DMS153 treated with DMSO at 0.1 percent for 48 hours (cell line): ENCODE results near the gene CD96.
"Not testable (repeated sequence)": the region's sequence is repeated elsewhere in the genome, so short reads cannot be mapped to it uniquely, and the experiment has no call there.

Experiments
- DNase-seq: peaks from one replicate; lab custom pipeline; 2025; ENCODE audit not compliant: unreplicated experiment; lab: John Stamatoyannopoulos, UW

The CD96 gene

DNA sequence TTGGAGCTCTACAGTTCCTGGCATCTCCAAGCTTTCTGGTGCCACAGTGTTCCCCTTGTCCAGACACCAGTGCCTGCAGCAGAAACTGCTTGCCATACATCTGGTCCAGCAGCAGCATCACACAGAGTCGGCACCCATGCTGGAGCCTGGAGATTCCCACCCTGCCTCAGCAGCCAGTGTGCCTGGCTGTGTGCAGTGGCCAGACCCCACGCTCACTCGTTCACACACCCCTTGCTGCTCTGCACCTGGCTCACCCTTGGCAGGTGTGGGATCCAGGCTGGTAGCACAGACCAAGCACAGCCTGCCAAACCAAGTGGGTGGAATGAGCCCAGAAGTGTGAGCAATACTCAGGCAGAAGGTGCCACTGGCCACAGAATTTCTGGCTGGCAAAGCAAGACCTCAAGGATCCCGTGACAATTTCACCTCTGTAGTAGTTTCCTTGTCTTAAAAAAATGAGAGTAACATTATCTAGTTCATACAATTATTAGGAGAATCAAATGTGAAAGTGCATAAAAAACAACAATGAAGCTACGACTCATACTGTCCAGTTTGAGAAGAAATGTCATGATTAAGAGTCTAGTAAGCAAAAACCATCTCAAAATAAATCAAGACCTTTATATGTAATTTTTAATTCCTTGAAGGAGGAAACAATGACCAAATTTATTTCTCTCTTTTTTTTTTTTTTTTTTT lies 76.1 kb downstream of the CD96 start:
- DNase-seq: no peak

- no peak for DNase-seq
Measured at GRCh38 chr3:111618945-111619344, 76.9 kb downstream of the CD96 start.

DNA sequence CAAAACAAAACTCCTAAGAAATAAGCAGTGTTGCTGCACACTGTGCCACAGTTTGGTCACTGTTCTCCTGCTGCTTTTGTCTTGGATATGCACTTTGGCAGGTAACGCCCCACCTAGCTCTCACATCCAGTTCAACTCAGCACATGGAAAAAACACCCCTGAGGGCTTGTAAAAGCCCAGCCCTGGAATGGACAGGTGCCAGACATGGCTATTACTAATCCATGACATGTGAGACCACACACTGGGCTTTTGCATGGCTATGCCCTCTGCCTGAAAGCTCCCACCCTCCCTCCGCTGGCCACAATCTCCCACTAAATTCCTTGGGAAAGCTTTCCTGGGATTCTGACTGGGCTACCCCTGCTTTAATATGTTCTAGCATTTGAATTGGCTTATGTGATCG lies 77.8 kb downstream of the CD96 start:
- DNase-seq: no peak

DNA sequence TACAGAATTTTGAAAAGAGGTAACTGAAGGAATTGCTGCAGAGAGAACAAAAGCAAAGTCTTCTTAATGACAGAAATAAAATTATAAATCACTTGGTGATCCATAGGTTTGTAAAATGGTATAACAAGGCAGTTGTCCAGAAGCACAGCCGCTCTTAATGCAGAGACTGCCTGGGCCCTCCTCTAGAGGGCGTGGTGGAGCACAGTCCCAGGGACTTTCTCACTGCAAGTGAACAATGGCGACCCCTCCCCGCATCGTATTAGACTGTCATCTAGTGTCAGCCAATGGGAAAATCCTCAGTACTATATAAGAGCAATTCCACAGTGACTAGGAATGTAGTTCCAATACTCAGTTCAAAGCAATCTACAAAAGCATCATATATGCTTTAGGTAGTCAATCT lies 79.5 kb downstream of the CD96 start:
- no peak for DNase-seq

DNA sequence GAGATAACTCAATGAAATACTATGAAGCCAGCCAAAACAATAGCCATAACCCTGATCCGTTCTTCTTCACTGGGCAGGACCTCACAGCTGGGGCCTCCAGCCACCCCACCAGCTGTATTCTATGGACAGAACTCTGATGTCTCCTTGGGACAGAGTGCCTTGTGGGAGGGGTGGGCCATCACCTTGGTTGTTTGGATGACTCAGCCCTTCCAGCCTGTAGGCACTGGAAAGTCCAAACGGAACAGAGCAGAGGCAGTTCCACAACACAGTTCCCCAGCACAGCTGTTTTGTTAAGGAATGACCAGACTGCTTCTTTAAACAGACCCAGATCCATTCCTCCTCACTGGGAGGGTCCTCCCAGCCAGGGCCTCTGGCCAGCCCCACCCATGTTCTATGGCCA lies 85.1 kb downstream of the CD96 start:
- DNase-seq: no peak

- DNase-seq: not testable (repeated sequence)
Measured at GRCh38 chr3:111629018-111629417, 87.0 kb downstream of the CD96 start.

DNA sequence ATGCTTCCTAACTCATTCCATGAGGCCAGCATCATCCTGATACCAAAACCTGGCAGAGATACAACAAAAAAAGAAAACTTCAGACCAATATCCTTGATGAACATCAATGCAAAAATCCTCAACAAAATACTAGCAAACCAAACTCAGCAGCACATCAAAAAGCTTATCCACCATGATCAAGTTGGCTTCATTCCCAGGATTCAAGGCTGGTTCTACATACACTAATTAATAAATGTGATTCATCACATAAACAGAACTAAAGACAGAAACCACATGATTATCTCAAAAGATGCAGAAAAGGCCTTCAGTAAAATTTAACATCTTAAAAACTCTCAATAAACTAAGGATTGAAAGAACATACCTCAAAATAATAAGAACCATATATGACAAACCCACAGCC lies 88.6 kb downstream of the CD96 start:
- not testable (repeated sequence) for DNase-seq

DNA sequence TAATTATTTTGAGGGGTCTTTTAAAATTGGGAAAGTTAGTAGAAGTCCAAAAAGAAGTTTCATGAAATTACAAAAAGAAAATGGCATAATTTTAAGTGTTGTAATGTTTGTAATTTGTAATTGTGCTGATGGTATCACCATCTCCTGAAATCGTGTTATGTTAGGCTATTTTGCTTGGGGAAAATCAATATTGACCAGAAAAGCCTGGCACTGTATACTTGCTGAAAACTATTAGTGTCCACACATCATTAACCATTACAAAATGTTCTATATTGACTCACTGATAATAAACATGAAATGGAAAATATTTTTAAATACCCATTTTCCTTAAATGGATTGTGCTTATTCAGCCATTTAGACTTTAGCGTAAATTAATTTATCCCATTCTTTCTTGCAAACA lies 93.4 kb downstream of the CD96 start:
- no peak for DNase-seq

DNA sequence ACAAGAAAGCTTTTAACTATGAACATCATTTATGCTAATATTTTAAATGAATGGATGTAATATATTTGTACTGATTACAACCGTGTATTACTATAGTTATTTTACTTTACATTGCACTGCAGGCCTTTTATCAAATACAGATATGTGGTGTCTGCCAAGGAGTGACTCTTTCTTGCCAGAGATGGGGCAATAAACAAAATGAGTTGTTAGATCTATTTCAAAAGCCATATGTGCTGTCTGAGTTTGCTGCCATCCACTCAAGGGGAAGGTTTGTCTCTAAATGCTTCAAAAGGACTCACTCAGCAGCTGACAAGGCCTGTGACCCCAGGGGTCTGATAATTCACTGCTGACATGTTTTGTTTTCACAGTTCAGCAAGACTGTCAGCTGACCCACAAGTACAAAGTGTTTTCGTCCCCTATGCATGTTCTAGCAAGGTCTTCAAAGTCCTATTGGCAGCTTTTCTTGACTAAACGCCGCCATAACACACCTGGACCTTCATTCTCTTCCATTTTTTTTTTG lies 94.4 kb downstream of the CD96 start:
- no peak for DNase-seq

- DNase-seq: no peak
Measured at GRCh38 chr3:111639316-111639715, 97.3 kb downstream of the CD96 start.

DNA sequence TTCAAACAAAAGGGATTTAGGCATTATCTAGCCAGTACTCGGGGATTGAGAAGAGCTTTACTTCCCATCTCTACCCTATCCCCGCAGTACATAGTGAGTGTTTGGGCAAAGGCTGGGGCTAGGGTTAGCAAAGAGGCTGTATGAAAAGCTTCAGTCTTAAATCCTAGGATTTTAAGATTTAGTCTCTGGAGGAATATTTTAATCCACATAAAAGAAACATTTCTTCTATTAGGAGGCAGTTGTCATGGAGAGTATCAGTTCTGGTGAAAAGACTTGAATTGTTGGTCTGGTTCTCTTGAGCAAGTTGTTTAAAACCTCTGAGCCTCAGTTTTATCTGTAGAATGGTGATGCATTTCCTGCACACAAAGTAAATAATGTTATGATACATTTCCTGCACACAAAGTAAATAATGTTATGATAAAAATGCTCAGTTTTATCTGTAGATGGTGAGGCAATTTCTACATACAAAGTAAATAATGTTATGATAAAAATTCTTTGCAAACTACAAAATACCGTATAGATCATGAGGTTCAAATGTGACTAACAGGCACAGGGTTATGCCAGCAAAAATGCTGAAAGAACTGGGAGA lies 107.1 kb downstream of the CD96 start:
- no peak for DNase-seq

DNA sequence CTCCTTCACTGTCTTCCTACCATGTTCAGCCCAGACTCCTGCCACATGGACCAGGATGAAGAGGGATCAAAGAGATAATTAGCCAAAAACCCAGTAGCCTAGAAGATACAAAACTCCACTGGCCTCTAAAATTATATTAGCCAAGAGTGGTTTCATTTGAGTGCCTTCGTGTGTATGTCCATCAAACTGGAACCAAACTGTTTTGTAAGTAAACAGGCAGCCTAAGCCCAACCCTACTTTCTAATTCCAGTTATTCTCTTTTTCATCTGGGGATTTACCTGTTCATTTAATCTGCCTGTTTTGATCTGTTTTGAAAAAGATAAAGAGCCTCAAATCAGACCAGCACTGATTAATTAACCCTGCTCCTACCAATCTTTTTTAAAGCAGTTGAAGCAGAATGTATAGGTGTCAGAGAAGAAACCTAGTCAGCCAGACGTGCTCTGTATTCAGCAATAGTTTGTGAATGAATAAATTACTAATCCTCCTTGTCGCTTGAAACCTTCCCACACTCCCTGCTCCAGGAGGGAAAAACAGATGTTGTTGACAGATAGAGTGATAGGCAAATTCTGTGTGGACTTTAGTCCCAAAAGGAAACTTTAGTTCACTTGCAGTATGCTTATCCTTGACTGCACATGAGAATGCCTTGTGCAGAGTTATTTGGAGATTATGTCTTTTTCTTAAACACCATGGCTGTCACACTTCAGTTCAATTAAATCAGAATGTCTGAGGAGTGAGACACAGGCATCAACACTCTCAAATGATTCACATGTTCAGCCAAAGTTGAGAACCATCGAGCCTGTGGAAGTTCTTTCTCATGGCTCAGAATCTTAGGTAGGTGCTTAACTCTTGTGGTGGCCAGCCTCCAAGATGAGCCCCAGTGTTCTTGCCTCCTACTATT lies 108.6 kb downstream of the CD96 start:
- no peak for DNase-seq

GRCh38 chr3:111652492-111653180 lies 110.6 kb downstream of the CD96 start:
- no peak for DNase-seq

DNA sequence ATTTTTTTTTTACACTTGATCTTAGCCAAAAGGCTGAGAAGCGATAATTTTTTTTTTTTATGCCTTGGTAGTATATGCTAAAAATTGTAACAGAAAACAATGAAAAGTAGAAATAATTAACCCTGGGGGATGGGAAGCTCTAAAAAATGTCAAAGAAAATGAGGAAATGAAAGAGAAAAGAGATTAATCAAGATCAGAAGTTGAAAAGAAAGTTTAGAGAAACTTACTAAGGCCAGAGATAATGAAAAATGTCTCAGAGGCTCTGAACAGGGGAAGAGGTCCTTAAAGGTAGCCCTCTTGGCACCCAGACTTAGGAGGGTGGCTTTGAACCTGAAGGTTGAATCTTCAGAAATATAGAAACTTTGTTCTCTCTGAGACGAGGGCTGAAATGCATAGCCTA lies 111.8 kb downstream of the CD96 start:
- DNase-seq: no peak

GRCh38 chr3:111662012-111662411 lies 120.0 kb downstream of the CD96 start:
- no peak for DNase-seq

- no peak for DNase-seq
Measured at GRCh38 chr3:111662907-111663306, 120.9 kb downstream of the CD96 start.

DNA sequence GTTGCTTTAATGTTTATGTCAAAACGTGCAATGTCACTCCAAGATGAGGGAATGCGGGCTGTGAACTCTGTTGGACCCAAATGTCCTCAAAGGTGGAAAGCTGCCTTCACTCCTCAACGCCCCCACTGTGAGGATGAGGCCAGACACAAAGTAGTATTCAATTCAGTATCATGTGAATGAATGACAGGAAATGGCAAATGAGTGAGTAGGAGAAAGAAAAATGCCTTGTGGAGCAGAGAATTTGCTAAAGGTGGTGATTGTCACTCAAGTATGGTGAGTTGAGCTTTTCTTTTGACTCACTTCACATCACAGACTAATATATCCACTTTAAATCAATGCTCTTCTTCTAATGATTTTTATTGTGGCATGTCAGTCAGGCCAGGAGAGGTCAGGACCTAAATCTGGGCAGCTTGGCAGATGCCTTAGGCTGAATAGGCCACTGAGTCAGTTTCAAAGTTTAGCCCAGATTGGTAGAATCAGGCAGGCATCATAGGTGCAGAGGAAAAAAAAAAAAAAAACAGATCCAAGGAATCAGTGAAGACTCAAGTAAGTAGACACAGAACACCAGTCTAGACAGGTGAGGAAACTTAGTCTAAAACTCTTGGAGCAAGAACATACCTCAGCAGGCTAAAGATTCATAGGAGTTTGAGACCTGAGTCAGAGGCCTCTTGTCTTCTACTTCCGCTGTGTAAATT lies 124.2 kb downstream of the CD96 start:
- no peak for DNase-seq

- DNase-seq: no peak
Measured at GRCh38 chr3:111667170-111667569, 125.2 kb downstream of the CD96 start.

GRCh38 chr3:111667621-111668239 lies 125.7 kb downstream of the CD96 start:
- no peak for DNase-seq

DNA sequence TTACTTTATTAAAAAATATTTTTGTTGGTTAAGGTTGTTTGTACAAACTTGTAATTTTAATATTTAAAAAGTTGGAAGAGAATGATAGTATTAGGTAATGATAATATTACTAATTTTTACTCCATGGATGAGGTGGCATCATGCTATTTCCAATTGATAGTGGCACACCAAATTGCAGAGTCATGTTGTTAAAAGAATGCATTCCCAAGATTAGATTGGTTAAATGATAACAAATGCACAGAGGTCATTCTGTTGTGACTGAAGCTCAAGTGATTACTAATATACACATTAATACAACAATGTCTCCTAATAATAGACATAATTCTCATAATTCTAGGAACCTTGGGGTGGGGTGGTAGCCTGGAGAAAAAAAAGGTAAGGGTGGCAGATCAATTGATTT lies 126.3 kb downstream of the CD96 start:
- no peak for DNase-seq
